ENCODE results near the gene TEX38.

GRCh38 chr1:46650491-46650890 is 21.2 kb upstream of the TEX38 start:
- TF ChIP-seq YY1 (IDR thresholded peaks at IDR 0.05; ENCODE audit: insufficient read depth, insufficient read length) = no peak
- TF ChIP-seq SUZ12 (IDR thresholded peaks at IDR 0.05; ENCODE audit: extremely low read depth, insufficient read depth, insufficient read length) = no peak
